A673 (cell line): ENCODE measurements around the gene ATF5. TPM values are rescaled to one million over a fixed set of nuclear protein-coding genes. Genes with fewer than 3 reads are reported as not detected.
A peak's percentile ranks its signal among the peaks of the same experiment; 100 is the strongest.

Experiments
- BruUV-seq: library from RNA; stranded (reverse); fragments of 400-500 nt; replicated peaks from 2 replicates; lab custom pipeline; 2021; lab: Mats Ljungman, UMichigan
- CTCF ChIA-PET: fragments of 300-600 bp; sonication (Branson Sonifier 250); formaldehyde crosslinking; loops from one replicate; lab custom pipeline; 2022; ENCODE audit warnings: antibody characterized with exemption; lab: Charles Lee
- POLR2A ChIA-PET: fragments of 300-600 bp; sonication (Branson Sonifier 250); formaldehyde crosslinking; loops from one replicate; lab custom pipeline; 2022; ENCODE audit warnings: antibody characterized with exemption; ENCODE audit not compliant: low non-redundant PET; lab: Charles Lee
- DNase-seq: peaks from one replicate; pipeline ENCODE4 v3.0.0-alpha.2; 2015; ENCODE audit warnings: low spot score
- H3K27ac ChIP-seq: fragments of 200-600 bp; sonication (generic); 2 replicates; pipeline ENCODE4 v1.5.1; 2016; ENCODE audit warnings: mixed run types, low read depth, mild to moderate bottlenecking, mixed read lengths, antibody characterized with exemption, low read length; ENCODE audit not compliant: poor library complexity, severe bottlenecking
- H3K27me3 ChIP-seq: fragments of 200-600 bp; sonication (generic); replicated peaks from 2 replicates; pipeline ENCODE4 v1.6.1; 2017; ENCODE audit warnings: mixed run types, low read depth, mild to moderate bottlenecking, mixed read lengths, antibody characterized with exemption, low read length; ENCODE audit not compliant: insufficient read depth, poor library complexity
- H3K36me3 ChIP-seq: fragments of 200-600 bp; sonication (generic); 2 replicates; pipeline ENCODE4 v1.6.1; 2016; ENCODE audit warnings: mixed run types, mild to moderate bottlenecking, mixed read lengths, antibody characterized with exemption, low read length; ENCODE audit not compliant: insufficient read depth, poor library complexity, severe bottlenecking
- H3K4me1 ChIP-seq: fragments of 200-600 bp; sonication (generic); 2 replicates; pipeline ENCODE4 v1.6.1; 2017; ENCODE audit warnings: mixed run types, mild to moderate bottlenecking, mixed read lengths, antibody characterized with exemption, low read length; ENCODE audit not compliant: insufficient read depth, poor library complexity, severe bottlenecking
- H3K4me3 ChIP-seq: fragments of 200-600 bp; sonication (generic); 2 replicates; pipeline ENCODE4 v1.5.1; 2016; ENCODE audit warnings: low read depth, mixed run types, mild to moderate bottlenecking, mixed read lengths, low read length; ENCODE audit not compliant: poor library complexity, severe bottlenecking
- H3K9me3 ChIP-seq: fragments of 200-600 bp; sonication (generic); 2 replicates; pipeline ENCODE4 v1.6.1; 2016; ENCODE audit warnings: mixed run types, low read depth, mild to moderate bottlenecking, mixed read lengths, antibody characterized with exemption, low read length; ENCODE audit not compliant: poor library complexity, severe bottlenecking
- CTCF ChIP-seq: fragments of 300-800, 200-600 bp; sonication (generic); conservative IDR thresholded peaks from 2 replicates; pipeline ENCODE4 v1.5.1; 2017; ENCODE audit warnings: low read depth, mild to moderate bottlenecking, antibody characterized with exemption, low read length, moderate library complexity, mixed read lengths
- EZH2 ChIP-seq: fragments of 200-600 bp; sonication (generic); IDR thresholded peaks from 2 replicates; pipeline ENCODE4 v1.6.1; 2017; ENCODE audit warnings: borderline replicate concordance, low read depth, mild to moderate bottlenecking, mixed read lengths, antibody characterized with exemption, low read length; ENCODE audit not compliant: poor library complexity, severe bottlenecking
- intact Hi-C: fragments of 100-400 bp; cut with micrococcal nuclease; formaldehyde crosslinking; loops from one replicate; pipeline ENCODE4 v1.10.0; 2022; ENCODE audit not compliant: unreplicated experiment
- total RNA-seq: library from RNA; stranded (reverse); gene quantifications from 2 replicates; pipeline ENCODE4 v1.2.3, GENCODE V29; 2021

Gene ATF5
- total RNA-seq, 1 experiment from 2014 or later, result 302 TPM

DNA sequence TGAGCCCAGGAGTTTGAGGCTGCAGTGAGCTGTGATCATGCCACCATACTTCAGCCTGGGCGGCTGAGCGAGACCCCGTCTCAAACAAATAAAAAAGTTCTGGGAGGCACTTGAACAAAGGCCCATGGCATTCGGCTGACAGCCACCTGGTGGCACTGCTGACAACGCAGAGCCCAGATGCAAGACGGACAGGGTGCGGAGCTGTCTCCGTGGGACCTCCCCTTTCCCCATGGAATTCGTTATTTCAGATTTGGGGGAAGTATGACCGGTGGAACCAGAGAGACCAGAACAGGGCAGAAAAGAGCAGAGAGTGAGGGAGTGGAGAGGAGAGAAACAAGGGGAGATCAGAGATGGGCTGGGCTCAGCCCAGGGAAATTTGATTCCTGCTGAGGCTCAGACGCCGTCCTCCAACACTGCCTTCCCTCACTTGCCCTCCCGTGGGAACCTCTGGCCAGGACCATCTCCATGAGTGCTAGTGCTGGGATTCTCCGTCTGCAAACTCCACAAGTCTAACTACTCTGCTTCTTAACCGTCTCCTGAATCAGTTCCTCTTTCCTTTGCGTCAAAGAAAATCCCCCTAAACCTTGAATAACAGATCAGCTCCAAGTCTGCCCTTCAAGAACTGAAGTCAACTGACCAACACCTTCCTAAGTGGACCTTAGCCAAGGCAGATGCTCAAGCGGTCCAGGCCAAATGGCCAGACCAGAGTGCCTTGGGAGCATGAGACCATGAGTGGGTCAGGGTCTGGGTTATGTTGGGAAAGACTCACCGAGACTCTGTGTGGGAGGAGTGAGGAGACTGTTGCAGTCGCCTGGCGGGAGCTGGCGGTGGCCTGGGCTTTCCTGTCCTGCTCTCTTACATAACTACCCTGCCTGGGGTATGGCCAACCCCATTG lies 11.9 kb upstream of the ATF5 start:
- DNase-seq, result peak; percentile 55
- no peak for TF ChIP-seq EZH2
- peak; percentile 52 for TF ChIP-seq CTCF
- ChIA-PET CTCF (no interaction called here), POLR2A (no interaction called here)
- no peak overlapping the region for H3K4me3 ChIP-seq
- H3K4me1 ChIP-seq, result no peaks in the 10 kb centered on the region
- intact Hi-C loops, result no loop called here
- H3K27ac ChIP-seq, result no peak overlapping the region
- no peaks in the 10 kb centered on the region for H3K27me3 ChIP-seq
- H3K36me3 ChIP-seq, result peaks cover 26% of the 10 kb centered on the region
- no peaks in the 10 kb centered on the region for H3K9me3 ChIP-seq
- no TSS peak for BruUV-seq

DNA sequence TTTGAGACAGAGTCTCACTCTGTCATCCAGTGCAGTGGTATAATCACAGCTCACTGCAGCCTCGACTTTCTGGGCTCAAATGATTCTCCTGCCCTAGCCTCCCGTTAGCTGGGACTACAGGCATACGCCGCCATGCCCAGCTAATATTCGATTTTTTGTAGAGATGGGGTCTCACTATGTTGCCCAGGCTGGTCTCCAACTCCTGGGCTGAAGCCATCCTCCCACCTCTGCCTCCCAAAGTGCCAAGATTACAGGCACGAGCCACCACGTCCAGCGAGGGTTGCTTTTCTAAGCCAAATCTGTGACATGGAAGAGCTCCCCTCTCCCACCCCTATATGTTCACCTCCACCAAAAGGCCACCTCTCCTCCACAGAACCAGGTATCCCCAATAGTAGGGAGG lies 10.9 kb upstream of the ATF5 start:
- H3K4me3 ChIP-seq, result no peak overlapping the region
- no TSS peak for BruUV-seq
- H3K27me3 ChIP-seq, result no peaks in the 10 kb centered on the region
- H3K4me1 ChIP-seq, result peaks cover under 1% of the 10 kb centered on the region
- H3K9me3 ChIP-seq, result no peaks in the 10 kb centered on the region
- H3K36me3 ChIP-seq, result peaks cover 33% of the 10 kb centered on the region
- POLR2A ChIA-PET, result interaction anchor here (0.6 kb wide), 1 partner anchor 12 kb away, joined by 6 read pairs; no protein-coding TSS in a partner anchor
- CTCF ChIA-PET, result no interaction called here
- H3K27ac ChIP-seq, result no peak overlapping the region
- intact Hi-C loops, result no loop called here
- no peak for DNase-seq
- TF ChIP-seq EZH2 (no peak), CTCF (no peak)

GRCh38 chr19:49920624-49921363 lies 8.2 kb upstream of the ATF5 start:
- no peak for TF ChIP-seq EZH2
- no peak for TF ChIP-seq CTCF
- H3K36me3 ChIP-seq, result peaks cover 31% of the 10 kb centered on the region
- peaks cover 25% of the 10 kb centered on the region for H3K4me1 ChIP-seq
- no TSS peak for BruUV-seq
- ChIA-PET POLR2A (no interaction called here), CTCF (interaction anchor here (0.7 kb wide), 2 partner anchors 70 to 159 kb away, joined by 3 read pairs; partner anchors contain the start of gene PTOV1)
- H3K9me3 ChIP-seq, result no peaks in the 10 kb centered on the region
- H3K27ac ChIP-seq, result no peak overlapping the region
- DNase-seq, result no peak
- H3K27me3 ChIP-seq, result no peaks in the 10 kb centered on the region
- H3K4me3 ChIP-seq, result no peak overlapping the region
- intact Hi-C loops, result loop anchor here (10.0 kb wide), 1 partner anchor 156 kb away; the partner anchor contains the start of genes AP2A1 and TSKS
